Activated B cell treated with CpG ODN at 0.5 μM for 24 hours (primary cell): ENCODE measurements around the gene JADE2. TPM values are rescaled to one million over a fixed set of nuclear protein-coding genes. Genes with fewer than 3 reads are reported as not detected.
A peak's percentile ranks its signal among the peaks of the same experiment; 100 is the strongest.

Source experiments
- ATAC-seq: fragments of 200-7000 bp; cut with Tn5 transposase; one replicate; pipeline ENCODE4 v1.10.0; 2021; ENCODE audit warnings: low read depth, mild to moderate bottlenecking, moderate library complexity
- CTCF ChIA-PET: fragments of 350-600 bp; sonication (Branson Sonifier 250); formaldehyde crosslinking; loops from one replicate; lab custom pipeline; 2021; ENCODE audit warnings: antibody characterized with exemption; lab: Charles Lee
- POLR2A ChIA-PET: fragments of 350-600 bp; sonication (Branson Sonifier 250); formaldehyde crosslinking; loops from one replicate; lab custom pipeline; 2021; ENCODE audit warnings: antibody characterized with exemption; lab: Charles Lee
- DNase-seq: peaks from one replicate; pipeline ENCODE4 v3.0.0; 2022
- H3K27ac Mint-ChIP-seq: one replicate; pipeline ENCODE4 v1.8.0; 2020; ENCODE audit warnings: mixed read lengths
- H3K27me3 Mint-ChIP-seq: one replicate; pipeline ENCODE4 v1.8.0; 2021; ENCODE audit warnings: mixed read lengths
- H3K36me3 Mint-ChIP-seq: one replicate; pipeline ENCODE4 v1.8.0; 2021; ENCODE audit warnings: low read depth, mixed read lengths
- H3K4me1 Mint-ChIP-seq: one replicate; pipeline ENCODE4 v1.8.0; 2021; ENCODE audit warnings: mixed read lengths
- H3K4me3 Mint-ChIP-seq: one replicate; pipeline ENCODE4 v1.8.0; 2020; ENCODE audit warnings: mild to moderate bottlenecking, mixed read lengths
- H3K9me3 Mint-ChIP-seq: one replicate; pipeline ENCODE4 v1.8.0; 2020; ENCODE audit warnings: mixed read lengths
- CTCF ChIP-seq: fragments of 200-600 bp; IDR thresholded peaks from one replicate; pipeline ENCODE4 v1.8.0; 2022; ENCODE audit warnings: antibody characterized with exemption, mild to moderate bottlenecking
- intact Hi-C: fragments of 100-400 bp; cut with micrococcal nuclease; formaldehyde crosslinking; loops from one replicate; pipeline ENCODE4 v1.15.1; 2024
- total RNA-seq: library from RNA; stranded (reverse); gene quantifications from 2 replicates; pipeline ENCODE4 v1.2.3, GENCODE V29; 2022

JADE2 gene
- total RNA-seq, 1 donor from 2014 or later = 225 TPM

DNA sequence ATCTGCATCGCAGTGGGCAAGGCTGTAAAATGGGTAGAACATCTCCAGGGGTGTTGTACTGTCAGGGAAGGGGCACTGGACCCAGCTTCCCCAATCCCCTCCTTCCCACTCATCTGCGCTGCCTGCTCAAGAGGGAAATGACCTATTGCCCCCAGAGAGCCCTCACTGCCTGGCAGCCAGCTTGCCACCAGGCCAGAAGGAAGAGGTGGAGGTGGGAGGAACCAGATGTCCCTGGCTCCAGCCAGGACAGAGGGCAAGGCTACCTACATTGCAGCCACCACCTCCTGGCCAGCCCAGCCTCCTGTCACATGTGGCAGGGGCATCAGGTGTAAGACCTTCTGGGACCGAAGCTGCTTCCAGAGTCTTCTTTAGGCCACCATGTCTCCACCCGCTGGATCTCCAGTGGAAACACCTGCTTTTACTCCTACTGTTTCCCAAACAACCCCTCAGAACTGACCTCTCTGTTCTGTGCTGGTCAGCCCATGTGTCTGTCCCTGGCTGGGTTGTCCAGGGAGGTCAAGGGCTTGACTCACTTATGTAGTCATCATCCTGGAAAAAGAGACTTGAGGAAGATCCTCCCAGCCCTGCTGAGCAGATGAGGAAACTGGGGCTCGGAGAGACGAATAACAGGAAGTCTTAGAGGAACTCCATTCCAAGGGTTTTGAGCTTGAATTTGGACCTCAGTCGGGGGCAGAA lies 42.3 kb downstream of the JADE2 start:
- POLR2A ChIA-PET = interaction anchor here (0.5 to 1.3 kb wide), 3 partner anchors 13 to 503 kb away, joined by 3 to 6 read pairs (median 4); no protein-coding TSS in a partner anchor
- Mint-ChIP-seq H3K9me3 (no peaks in the 10 kb centered on the region), H3K27ac (peak overlapping the region; percentile 18), H3K4me3 (no peak overlapping the region), H3K27me3 (no peaks in the 10 kb centered on the region), H3K36me3 (peaks cover 91% of the 10 kb centered on the region), H3K4me1 (peaks cover 5% of the 10 kb centered on the region)
- TF ChIP-seq CTCF = no peak
- DNase-seq (no peak), ATAC-seq (no peak)
- CTCF ChIA-PET = interaction anchor here (1.4 to 1.5 kb wide), 2 partner anchors 11 to 12 kb away, joined by 4 read pairs; no protein-coding TSS in a partner anchor
- intact Hi-C loops = no loop called here

GRCh38 chr5:134568337-134568700 lies 42.8 kb downstream of the JADE2 start:
- TF ChIP-seq CTCF = no peak
- DNase-seq (no peak), ATAC-seq (no peak)
- intact Hi-C loops = no loop called here
- H3K27me3 Mint-ChIP-seq = no peaks in the 10 kb centered on the region
- peaks cover 91% of the 10 kb centered on the region for H3K36me3 Mint-ChIP-seq
- CTCF ChIA-PET = interaction anchor here (1.4 to 1.5 kb wide), 2 partner anchors 10 to 13 kb away, joined by 4 read pairs; no protein-coding TSS in a partner anchor
- H3K27ac Mint-ChIP-seq = no peak overlapping the region
- H3K4me3 Mint-ChIP-seq = no peak overlapping the region
- POLR2A ChIA-PET = interaction anchor here (0.6 to 1.3 kb wide), 2 partner anchors 14 to 504 kb away, joined by 3 to 6 read pairs; no protein-coding TSS in a partner anchor
- no peaks in the 10 kb centered on the region for H3K9me3 Mint-ChIP-seq
- peaks cover 5% of the 10 kb centered on the region for H3K4me1 Mint-ChIP-seq

GRCh38 chr5:134568761-134569695 lies 43.6 kb downstream of the JADE2 start:
- Mint-ChIP-seq H3K36me3 (peaks cover 91% of the 10 kb centered on the region), H3K4me1 (peaks cover 5% of the 10 kb centered on the region), H3K27ac (no peak overlapping the region), H3K4me3 (no peak overlapping the region), H3K9me3 (no peaks in the 10 kb centered on the region), H3K27me3 (no peaks in the 10 kb centered on the region)
- ATAC-seq = no peak
- POLR2A ChIA-PET = no interaction called here
- no peak for DNase-seq
- TF ChIP-seq CTCF = no peak
- intact Hi-C loops = no loop called here
- CTCF ChIA-PET = interaction anchor here (1.4 to 1.5 kb wide), 2 partner anchors 9 to 13 kb away, joined by 4 read pairs; no protein-coding TSS in a partner anchor

DNA sequence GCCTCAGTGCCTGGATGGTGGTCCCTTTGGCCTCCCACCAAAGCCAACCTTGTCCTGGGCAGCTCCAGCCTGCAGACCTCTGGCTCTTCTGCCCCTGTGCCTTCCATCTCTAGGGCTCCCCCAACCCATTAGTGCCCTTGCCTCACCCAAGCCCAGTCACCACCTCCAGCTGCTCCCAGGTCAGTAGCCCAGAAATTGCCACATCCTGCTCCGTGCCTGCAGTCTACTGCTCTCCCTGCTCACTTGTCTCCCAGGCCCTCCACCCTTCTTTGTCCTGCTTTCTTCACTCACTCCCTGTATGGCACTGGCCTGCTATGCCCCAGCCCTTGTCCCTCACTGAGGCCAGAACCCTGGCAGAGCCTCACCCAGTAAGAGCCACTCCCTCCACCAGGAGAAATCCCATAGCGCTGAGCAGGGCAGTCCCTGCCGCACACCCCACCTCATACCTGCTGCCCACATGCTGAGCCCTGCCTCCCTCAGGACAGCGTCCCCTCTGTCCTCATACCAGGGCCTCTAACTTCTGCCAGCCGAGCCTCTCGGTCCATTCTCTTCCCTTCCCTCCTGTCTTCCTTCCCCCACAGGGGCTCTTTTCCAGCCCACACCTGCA lies 44.4 kb downstream of the JADE2 start:
- intact Hi-C loops = loop anchor here (5.0 kb wide), 1 partner anchor 388 kb away; no protein-coding TSS in a partner anchor
- DNase-seq (no peak), ATAC-seq (no peak)
- TF ChIP-seq CTCF = no peak
- Mint-ChIP-seq H3K36me3 (peaks cover 94% of the 10 kb centered on the region), H3K9me3 (no peaks in the 10 kb centered on the region), H3K4me3 (no peak overlapping the region), H3K27me3 (no peaks in the 10 kb centered on the region), H3K27ac (no peak overlapping the region), H3K4me1 (peaks cover 7% of the 10 kb centered on the region)
- ChIA-PET POLR2A (no interaction called here), CTCF (no interaction called here)
